Measurements from ENCODE around the gene YJEFN3.

Gene YJEFN3

DNA sequence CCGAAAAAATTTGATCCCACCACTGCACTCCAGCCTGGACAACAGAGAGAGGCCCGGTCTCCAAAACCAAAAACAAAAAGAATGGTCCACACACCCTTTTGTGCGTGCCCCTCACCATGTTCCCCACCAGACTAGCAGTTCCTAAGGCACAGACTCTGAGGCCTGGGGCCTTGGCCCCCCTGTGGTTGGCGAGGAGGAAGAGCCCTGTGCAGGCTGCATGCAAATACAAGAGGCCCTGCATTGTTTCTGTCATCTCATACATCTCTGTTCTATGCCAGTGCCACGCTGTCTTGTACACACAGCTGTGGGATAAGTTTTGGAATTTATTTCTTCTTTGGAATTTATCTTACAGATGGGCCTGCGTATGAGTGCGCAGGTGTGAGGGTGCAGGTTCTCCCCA, 4.7 kb upstream of the YJEFN3 start:
- peaks cover 75% of the 10 kb centered on the region for H3K79me2 ChIP-seq (ENCODE audit: control insufficient read depth, low read length)
- H3K9me2 ChIP-seq (replicated peaks; ENCODE audit: control insufficient read depth, low read length), result no peaks in the 10 kb centered on the region
- no peaks in the 10 kb centered on the region for H4K20me1 ChIP-seq (ENCODE audit: control insufficient read depth, insufficient read depth, low read depth, low read length)
- peak overlapping the region; percentile 73 for H3K4me3 ChIP-seq (ENCODE audit: low read length)
- H3K36me3 ChIP-seq (ENCODE audit: control insufficient read depth, low read length), result peaks cover 72% of the 10 kb centered on the region
- no peaks in the 10 kb centered on the region for H3K9me3 ChIP-seq (ENCODE audit: control insufficient read depth, insufficient read depth, low read length)
- H3K27ac ChIP-seq (ENCODE audit: low read depth, low read length), result peak overlapping the region; percentile 82
- peaks cover 8% of the 10 kb centered on the region for H3F3A ChIP-seq (ENCODE audit: control insufficient read depth, insufficient read depth)
- H3K4me1 ChIP-seq (ENCODE audit: control insufficient read depth, low read length), result peaks cover 64% of the 10 kb centered on the region
- H3K4me2 ChIP-seq (ENCODE audit: low read length), result peak overlapping the region; percentile 99
- no peaks in the 10 kb centered on the region for H3K27me3 ChIP-seq (ENCODE audit: control insufficient read depth, low read length)
- TF ChIP-seq EZH2phosphoT487 (IDR thresholded peaks at IDR 0.05; ENCODE audit: borderline replicate concordance, low read length), result no peak
- TF ChIP-seq, protein P1, sequence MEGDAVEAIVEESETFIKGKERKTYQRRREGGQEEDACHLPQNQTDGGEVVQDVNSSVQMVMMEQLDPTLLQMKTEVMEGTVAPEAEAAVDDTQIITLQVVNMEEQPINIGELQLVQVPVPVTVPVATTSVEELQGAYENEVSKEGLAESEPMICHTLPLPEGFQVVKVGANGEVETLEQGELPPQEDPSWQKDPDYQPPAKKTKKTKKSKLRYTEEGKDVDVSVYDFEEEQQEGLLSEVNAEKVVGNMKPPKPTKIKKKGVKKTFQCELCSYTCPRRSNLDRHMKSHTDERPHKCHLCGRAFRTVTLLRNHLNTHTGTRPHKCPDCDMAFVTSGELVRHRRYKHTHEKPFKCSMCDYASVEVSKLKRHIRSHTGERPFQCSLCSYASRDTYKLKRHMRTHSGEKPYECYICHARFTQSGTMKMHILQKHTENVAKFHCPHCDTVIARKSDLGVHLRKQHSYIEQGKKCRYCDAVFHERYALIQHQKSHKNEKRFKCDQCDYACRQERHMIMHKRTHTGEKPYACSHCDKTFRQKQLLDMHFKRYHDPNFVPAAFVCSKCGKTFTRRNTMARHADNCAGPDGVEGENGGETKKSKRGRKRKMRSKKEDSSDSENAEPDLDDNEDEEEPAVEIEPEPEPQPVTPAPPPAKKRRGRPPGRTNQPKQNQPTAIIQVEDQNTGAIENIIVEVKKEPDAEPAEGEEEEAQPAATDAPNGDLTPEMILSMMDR (IDR thresholded peaks at IDR 0.05; ENCODE audit: low read depth, low read length, poor library complexity, severe bottlenecking), result peak; percentile 15

DNA sequence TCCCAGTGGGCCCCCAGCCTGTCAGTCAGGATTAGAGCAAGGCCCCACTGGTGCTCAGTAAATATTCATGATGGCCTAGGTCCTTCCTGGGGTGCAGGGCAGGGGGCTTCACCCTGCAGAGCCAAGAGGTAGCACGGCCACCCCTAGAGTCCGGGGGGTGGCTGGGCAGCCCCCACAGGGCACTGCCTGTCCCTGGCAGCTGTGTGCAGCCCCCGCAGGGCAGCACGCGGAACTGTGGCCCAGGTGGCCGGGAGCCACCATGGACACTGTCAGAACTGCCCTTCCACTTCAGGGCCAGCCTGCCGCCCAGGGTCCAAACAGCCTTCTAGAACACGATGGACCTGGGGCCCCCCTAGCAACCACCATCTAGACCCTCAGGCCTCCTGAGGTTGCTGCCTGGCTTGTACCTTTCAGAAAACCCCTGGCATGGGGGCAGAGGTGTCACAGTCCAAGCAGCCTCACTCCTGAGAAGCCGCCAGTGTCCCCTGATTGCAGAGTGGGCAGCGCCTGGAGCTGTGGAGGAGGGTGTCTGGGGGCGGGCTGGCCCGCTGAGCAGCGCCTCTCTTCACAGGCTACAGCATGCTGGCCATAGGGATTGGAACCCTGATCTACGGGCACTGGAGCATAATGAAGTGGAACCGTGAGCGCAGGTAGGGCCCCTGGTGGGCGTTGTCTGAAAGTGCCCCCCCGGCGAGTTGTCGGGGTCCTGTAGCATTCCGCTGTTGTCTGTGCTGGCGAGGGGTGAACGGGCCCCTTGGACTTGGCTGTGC, 2.9 kb upstream of the YJEFN3 start:
- Histone ChIP-seq H3K9me2 (replicated peaks; ENCODE audit: control insufficient read depth, low read length) (no peaks in the 10 kb centered on the region), H3K36me3 (ENCODE audit: control insufficient read depth, low read length) (peaks cover 64% of the 10 kb centered on the region), H3K9me3 (ENCODE audit: control insufficient read depth, insufficient read depth, low read length) (no peaks in the 10 kb centered on the region), H3K27ac (ENCODE audit: low read depth, low read length) (peak overlapping the region; percentile 82), H3K79me2 (ENCODE audit: control insufficient read depth, low read length) (peaks cover 58% of the 10 kb centered on the region), H3K4me2 (ENCODE audit: low read length) (peak overlapping the region; percentile 99), H3K27me3 (ENCODE audit: control insufficient read depth, low read length) (no peaks in the 10 kb centered on the region), H3F3A (ENCODE audit: control insufficient read depth, insufficient read depth) (peaks cover 13% of the 10 kb centered on the region), H3K4me1 (ENCODE audit: control insufficient read depth, low read length) (peaks cover 54% of the 10 kb centered on the region), H4K20me1 (ENCODE audit: control insufficient read depth, insufficient read depth, low read depth, low read length) (no peaks in the 10 kb centered on the region), H3K4me3 (ENCODE audit: low read length) (peak overlapping the region; percentile 73)
- TF ChIP-seq, protein P1 (IDR thresholded peaks at IDR 0.05; ENCODE audit: low read depth, low read length, poor library complexity, severe bottlenecking), result peak; percentile 13
- TF ChIP-seq EZH2phosphoT487 (IDR thresholded peaks at IDR 0.05; ENCODE audit: borderline replicate concordance, low read length), result no peak

DNA sequence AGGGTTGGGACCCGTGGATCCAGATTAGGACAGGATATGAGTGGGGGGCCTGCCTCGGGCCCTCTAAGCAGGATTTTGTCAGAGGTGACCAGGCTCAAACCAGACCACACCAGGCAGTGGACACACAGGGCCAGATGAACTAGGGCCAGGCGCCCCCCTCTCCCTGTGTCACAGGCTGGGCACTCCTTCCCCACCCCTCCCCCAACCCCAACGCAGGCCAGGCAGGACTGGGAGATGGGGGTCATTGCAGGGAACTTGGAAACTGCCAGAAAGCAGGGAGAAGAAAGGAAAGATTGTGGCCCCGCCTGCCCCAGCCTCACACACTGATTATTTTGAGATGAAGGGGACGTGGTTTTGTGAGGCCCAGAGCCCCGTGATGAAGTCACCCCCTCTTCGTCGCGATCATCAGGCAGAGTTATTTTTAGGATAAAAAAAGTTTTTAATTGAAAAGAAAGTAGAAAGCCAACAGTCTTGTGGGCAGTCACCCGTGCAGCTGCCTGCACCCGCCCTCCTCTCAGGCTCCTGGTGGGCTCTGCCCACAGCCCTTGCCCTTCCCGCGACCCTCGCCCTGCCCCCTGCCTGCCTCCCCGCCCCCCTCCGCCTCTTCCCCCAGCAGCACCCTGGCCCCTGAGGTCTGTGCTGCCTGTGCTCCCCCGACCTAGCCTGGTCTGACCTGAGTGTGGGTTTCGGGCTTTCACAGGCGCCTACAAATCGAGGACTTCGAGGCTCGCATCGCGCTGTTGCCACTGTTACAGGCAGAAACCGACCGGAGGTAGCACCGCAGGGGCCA, 1.9 kb upstream of the YJEFN3 start:
- Histone ChIP-seq H3F3A (ENCODE audit: control insufficient read depth, insufficient read depth) (peaks cover 15% of the 10 kb centered on the region), H4K20me1 (ENCODE audit: control insufficient read depth, insufficient read depth, low read depth, low read length) (no peaks in the 10 kb centered on the region), H3K9me2 (replicated peaks; ENCODE audit: control insufficient read depth, low read length) (no peaks in the 10 kb centered on the region), H3K27ac (ENCODE audit: low read depth, low read length) (peak overlapping the region; percentile 82), H3K4me2 (ENCODE audit: low read length) (peak overlapping the region; percentile 99), H3K36me3 (ENCODE audit: control insufficient read depth, low read length) (peaks cover 61% of the 10 kb centered on the region), H3K4me1 (ENCODE audit: control insufficient read depth, low read length) (peaks cover 52% of the 10 kb centered on the region), H3K9me3 (ENCODE audit: control insufficient read depth, insufficient read depth, low read length) (no peaks in the 10 kb centered on the region), H3K79me2 (ENCODE audit: control insufficient read depth, low read length) (peaks cover 48% of the 10 kb centered on the region), H3K27me3 (ENCODE audit: control insufficient read depth, low read length) (no peaks in the 10 kb centered on the region), H3K4me3 (ENCODE audit: low read length) (peak overlapping the region; percentile 73)
- no peak for TF ChIP-seq EZH2phosphoT487 (IDR thresholded peaks at IDR 0.05; ENCODE audit: borderline replicate concordance, low read length)
- TF ChIP-seq, protein P1 (IDR thresholded peaks at IDR 0.05; ENCODE audit: low read depth, low read length, poor library complexity, severe bottlenecking), result no peak
